Middle frontal gyrus (tissue), 1 donor: Measurements from ENCODE around the gene TRIM9.

Experiments
- DNase-seq: peaks from one replicate; pipeline ENCODE4 v3.0.0-alpha.2; 2015; ENCODE audit warnings: low spot score; ENCODE audit errors: extremely low spot score

TRIM9 gene

DNA sequence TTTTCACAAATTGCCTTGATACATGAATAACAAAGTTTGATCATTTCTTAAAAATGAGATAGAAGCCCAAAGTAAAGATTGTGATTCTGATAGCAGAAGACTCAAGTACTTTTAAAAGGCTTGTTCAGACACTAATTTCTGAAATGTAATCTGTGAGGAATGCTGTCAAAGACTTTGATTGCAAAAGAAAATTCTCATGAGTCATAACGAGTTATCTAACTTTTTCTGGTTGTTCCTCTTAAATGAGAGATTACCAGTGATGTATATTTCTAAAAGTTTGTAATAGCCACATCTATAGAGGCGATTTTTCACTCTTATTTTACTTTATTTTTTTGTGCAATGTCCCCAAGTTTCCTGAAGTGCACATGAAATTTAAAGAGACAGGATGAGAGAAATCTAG lies 157.6 kb downstream of the TRIM9 start:
- DNase-seq, result no peak

DNA sequence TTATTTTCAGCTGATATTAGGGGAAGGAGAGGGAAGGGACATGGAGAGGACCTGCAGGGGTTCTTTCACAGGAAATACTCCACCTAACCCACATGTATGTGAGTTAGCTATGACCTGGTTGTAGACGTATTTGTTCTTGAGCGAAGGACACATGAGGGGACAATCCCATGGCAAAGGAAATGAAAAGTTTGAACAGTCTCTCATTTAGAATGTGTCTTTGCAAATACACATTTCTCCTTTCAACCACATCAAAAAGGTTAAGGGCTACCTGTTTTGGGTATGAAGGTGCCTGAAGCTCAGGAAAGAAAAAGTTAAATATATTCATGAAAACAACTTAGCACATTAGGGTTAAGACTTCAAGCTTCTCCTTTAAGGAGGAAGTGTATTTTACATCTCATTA lies 158.0 kb downstream of the TRIM9 start:
- DNase-seq, result no peak

DNA sequence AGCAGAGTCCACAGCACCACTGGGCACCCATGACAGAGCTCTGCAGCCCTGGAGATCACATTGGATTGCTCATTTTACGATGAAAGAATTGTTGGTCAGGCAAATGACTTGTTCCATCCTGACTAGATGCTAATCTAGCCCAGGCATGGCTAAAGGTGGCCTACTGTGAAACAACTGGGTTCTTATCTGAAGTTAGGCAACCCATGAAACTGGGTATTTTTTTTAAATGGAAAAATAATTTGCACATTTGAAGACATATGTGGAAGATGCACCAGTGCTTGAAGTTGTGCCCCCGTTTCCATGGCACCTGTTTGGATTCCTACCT lies 158.9 kb downstream of the TRIM9 start:
- DNase-seq, result no peak

DNA sequence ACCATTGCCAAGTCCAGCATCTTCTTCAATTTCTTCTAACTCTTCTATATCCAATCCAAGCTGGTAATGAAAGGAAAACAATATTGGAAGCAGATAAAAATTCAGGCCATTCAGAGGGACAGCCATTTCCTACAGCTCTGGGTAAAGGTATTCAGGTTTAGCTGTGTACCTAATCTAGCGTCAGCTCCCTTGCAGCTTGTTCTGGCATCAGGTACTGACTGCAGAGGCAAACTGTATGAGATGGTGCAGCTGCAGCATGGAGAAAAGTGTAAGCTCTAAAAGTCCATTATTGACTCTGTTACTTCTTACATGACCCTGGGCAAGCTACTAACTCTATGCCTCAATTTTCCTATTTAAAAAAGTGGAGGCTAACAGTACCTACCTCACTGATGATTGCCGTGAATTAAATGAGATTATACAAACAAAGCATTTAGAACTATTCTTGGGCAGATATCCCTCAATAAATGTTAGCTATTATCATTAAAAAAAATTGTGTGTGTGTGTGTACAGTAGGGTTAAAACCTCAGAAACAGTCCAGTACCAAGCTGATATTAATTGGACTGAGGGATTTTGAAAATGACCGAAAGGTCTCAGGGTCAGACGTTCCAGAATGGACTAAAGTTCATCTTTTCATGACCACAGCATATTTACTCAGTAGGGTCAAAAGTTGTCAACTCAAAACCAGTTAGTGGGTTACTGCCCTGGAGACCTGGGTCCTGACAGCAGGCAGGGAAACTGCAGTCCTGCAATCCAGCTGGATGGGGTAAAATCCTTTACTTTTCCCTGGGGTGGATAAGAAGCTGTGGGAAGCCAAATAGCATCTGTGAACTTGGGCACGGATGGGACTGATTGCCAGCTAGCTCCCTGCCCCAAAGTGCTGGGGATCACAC lies 159.5 kb downstream of the TRIM9 start:
- DNase-seq, result no peak

DNA sequence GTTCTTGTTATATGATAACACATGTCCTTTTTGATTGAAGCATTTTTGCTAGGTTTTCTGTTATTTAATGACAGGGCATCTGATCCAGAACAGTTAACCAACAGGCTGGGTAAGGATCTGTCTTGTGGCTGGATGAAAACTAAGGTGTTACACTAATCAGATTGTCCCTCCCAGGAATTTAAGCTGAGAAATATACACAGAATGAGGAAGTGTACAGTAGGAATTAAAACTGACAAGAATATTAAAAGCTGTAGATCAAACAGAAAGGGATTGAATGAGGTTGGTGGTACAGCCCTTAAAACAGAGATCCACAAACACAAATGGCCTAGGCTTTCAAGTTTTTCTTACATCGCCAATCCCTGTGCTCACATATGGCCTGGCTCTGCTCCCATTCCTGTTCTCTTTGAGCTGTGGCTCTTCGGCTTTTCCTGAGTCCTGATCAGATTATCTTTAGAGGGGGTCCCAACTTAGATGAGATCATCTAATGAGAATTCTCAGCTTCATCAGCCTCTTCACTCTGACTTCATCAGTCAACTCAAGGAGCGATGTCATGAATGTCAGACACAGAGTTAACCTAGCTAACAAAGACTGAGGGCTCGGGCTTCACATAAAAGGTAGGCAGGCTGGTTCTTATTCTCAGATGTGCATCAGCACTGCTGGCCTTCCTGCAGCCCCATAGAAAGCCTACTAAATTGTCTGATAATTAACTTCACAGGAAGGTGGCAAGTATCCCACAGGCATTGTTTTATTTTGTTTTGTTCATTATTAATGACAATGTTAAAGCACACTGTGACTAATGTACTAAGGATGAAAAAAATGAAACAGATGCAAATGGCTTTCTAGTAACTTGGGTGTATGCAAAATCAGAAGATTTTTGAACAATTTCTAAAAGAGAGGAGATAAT lies 162.1 kb downstream of the TRIM9 start:
- DNase-seq, result no peak

DNA sequence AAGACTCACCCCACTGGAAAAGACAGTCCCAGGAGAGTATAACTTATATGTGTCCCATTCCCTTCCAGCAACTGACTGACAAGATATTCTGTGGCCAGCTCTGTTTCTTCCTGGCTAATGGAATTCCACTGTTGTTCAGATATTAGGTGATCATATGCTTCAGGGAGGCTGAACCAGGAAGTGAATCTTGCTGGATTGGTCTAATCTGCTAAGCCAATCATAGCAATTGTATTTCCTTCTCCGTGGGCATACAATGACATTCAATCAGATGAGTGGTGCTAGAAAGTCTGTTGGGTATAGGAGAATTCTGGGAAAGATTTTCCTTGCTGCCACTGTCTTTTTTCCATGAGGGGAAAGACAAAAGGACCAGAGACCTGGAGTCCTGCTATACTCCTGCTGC lies 162.7 kb downstream of the TRIM9 start:
- no peak for DNase-seq

DNA sequence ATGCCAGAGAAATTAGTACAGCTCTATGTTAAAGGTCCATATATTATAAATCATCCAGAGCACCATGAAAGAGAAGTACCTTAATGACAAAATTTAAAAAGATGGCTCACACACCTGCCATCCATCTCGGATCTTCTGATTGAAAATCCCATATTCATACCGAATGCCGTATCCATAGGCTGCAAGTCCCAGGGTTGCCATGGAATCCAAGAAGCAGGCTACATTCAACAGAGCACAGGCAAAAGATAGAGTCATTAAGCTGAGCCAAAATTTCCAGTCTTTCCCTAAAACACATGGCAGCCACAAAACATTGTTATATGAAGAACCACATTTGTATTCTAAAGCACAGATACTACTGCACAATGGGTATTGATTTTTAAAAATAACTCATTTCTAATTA lies 163.3 kb downstream of the TRIM9 start:
- no peak for DNase-seq

DNA sequence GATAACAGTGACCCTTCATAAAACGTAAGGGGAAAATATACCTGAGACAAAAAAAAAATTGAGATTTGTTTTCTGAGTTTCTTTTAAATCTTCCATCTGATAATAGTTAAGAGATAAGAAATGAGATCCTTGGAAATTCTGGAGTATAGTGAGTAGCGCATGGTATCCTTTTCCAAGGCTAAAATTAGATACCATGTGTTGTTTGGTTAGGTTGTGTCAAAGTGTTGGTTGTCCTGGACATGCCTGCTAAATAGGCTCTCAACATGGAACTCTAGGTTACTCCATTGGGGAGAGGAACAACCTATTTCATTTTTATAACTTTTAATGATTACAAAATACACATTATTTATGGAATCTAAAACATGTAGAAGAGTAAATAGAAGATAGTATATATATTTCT lies 165.4 kb downstream of the TRIM9 start:
- DNase-seq, result no peak

DNA sequence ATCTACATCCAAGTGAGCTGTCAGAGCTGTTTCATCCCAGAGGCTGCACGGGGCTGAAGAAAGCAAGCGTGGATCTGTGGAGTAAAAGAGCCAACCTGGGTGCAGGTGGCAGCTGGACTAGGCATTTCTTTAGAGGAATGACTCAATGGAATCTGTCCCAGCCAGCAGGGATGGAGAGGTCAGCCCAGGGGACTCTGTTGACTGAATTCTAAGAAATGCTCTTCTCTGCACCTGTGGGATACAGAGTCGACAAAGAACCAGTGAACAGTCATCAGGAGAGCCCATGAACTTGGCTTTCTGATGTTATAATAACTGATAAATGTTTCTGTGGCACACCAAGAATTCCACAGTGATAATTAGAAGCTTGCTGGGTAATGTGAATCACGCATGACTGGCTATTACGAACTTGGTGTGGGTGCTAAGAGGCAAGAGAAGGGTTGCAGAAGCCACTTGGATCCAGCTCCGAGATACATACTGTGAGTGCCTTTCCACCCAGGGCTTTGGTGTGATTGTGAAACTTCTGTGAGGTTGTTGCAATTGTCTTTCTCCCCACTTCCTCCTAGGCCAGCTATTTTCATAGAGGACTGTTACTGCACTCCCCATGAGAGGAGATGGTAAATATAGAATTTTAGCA lies 166.8 kb downstream of the TRIM9 start:
- DNase-seq, result no peak

DNA sequence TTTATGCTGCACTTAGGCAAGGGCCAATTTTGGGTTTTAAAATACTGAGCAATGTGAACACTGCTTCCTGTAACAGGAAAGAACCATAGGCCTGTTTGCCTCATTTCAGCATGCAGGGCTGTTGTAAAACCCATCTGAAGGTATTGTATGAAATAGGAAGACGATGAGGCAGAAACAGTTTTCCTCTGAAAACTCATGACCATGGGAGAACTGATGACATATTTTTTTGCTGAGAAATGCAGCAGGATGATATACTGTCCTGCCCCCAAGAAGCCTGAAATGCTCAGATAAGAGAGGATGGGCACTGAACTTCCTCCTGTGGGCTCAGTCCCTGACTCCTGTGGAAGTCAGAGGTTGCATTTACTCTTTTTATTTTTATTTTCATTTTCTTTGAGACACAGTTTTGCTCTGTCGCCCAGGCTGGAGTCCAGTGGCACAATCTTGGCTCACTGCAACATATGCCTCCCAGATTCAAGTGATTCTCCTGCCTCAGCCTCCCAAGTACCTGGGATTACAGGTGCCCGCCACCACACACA lies 168.0 kb downstream of the TRIM9 start:
- DNase-seq, result no peak
